A549 treated with ZK216348 at 1 μM for 4 hours (cell line): ENCODE results near the gene DEK. TPM values are rescaled to one million over a fixed set of nuclear protein-coding genes. Genes with fewer than 3 reads are reported as not detected.

Source experiments
- total RNA-seq: library from RNA; stranded (reverse); fragments of 200-300 nt; extraction: Qiagen RNA extraction; gene quantifications from 5 replicates; pipeline ENCODE4 v1.2.3, GENCODE V29; 2022; ENCODE audit warnings: low read depth

Gene DEK
- total RNA-seq = 85.2 to 124 TPM (median 89.8 TPM) in 5 replicates

GRCh38 chr6:18264219-18264922, at the start of gene DEK:
TSS of gene DEK (minus strand) at chr6:18264530. CDS start at chr6:18263987, 543 bp downstream.

Other genes with a start within 250 kb of the DEK start
- gene NHLRC1, start 141.9 kb downstream of the DEK start, total RNA-seq = 1.3 to 2.3 TPM (median 1.6 TPM) in 5 replicates
- 4.7 to 7.4 TPM (median 5.5 TPM) in 5 replicates for gene TPMT, start 109.5 kb downstream of the DEK start, total RNA-seq
- gene KDM1B, start 109.1 kb downstream of the DEK start, total RNA-seq = 6.3 to 9.7 TPM (median 7.7 TPM) in 5 replicates
- gene RNF144B, start 122.8 kb upstream of the DEK start, total RNA-seq = 0.14 to 0.99 TPM (median 0.34 TPM) in 5 replicates